Breast epithelium (tissue), 3 donors: ENCODE data around the gene TRIM43B.

ENCODE experiments used
- POLR2A ChIP-seq: fragments of 450-650 bp; IDR thresholded peaks from one replicate; pipeline ENCODE4 v1.6.1; 2016; ENCODE audit warnings: antibody characterized with exemption, mild to moderate bottlenecking, moderate library complexity
- POLR2AphosphoS5 ChIP-seq, 3 donors: sonication (generic); formaldehyde crosslinking; IDR thresholded peaks; one replicate each; pipeline ENCODE4 v1.6.1; 2017; ENCODE audit warnings: antibody characterized with exemption in 3 of 3
- TF ChIP-seq, protein P1 (sequence below), 3 donors: fragments of 450-650 bp; IDR thresholded peaks; one replicate each; pipeline ENCODE4 v1.5.1; 2016 to 2017; ENCODE audit warnings: antibody characterized with exemption in 3 of 3, mild to moderate bottlenecking in 3 of 3, moderate library complexity in 3 of 3

DNA sequence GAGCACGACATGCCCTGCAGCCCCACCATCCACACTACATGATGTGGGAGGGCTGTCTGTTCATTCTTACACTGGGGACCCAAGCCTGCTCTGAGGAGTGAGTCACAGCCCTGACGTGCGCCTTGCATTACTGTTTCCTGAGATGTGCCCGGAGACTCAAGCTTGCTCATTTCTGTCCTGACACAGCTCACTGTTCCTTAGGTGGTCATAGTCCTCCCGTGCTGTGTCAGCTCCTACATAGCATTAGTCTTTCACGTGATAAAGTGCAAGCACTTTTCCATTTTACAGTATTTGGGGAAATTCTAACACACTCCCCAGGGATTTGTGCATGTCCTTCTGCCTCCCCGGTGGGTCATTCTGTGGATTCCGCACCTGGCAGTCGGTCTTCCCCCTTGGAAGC lies 46.2 kb upstream of the TRIM43B start:
- TF ChIP-seq, protein P1, sequence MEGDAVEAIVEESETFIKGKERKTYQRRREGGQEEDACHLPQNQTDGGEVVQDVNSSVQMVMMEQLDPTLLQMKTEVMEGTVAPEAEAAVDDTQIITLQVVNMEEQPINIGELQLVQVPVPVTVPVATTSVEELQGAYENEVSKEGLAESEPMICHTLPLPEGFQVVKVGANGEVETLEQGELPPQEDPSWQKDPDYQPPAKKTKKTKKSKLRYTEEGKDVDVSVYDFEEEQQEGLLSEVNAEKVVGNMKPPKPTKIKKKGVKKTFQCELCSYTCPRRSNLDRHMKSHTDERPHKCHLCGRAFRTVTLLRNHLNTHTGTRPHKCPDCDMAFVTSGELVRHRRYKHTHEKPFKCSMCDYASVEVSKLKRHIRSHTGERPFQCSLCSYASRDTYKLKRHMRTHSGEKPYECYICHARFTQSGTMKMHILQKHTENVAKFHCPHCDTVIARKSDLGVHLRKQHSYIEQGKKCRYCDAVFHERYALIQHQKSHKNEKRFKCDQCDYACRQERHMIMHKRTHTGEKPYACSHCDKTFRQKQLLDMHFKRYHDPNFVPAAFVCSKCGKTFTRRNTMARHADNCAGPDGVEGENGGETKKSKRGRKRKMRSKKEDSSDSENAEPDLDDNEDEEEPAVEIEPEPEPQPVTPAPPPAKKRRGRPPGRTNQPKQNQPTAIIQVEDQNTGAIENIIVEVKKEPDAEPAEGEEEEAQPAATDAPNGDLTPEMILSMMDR (IDR thresholded peaks at IDR 0.05), result no peak
- TF ChIP-seq POLR2A, result no peak
- TF ChIP-seq POLR2AphosphoS5 (IDR thresholded peaks at IDR 0.05), result no peak
